K562 (cell line): Measurements from ENCODE around the gene TSR3. TPM values are rescaled to one million over a fixed set of nuclear protein-coding genes. Genes with fewer than 3 reads are reported as not detected.

Experiments
- BRF2 ChIP-seq: IDR thresholded peaks from 3 replicates; pipeline ENCODE4 v1.6.1; 2011; ENCODE audit warnings: borderline replicate concordance, mild to moderate bottlenecking; ENCODE audit not compliant: insufficient read length, insufficient read depth
- ETV6 ChIP-seq, 3 experiments: fragments of 150-350 bp in 1 of 3; sonication (generic) in 1 of 3; formaldehyde crosslinking in 1 of 3; IDR thresholded peaks; 2 replicates each; pipeline versions ENCODE4 v1.6.1 to v1.8.0; 2014 to 2022; ENCODE audit warnings: borderline replicate concordance in 2 of 3, low read depth in 2 of 3, antibody characterized with exemption in 1 of 3, low read length in 1 of 3, mild to moderate bottlenecking in 1 of 3, missing genetic modification reagents in 1 of 3
- NRF1 ChIP-seq, 2 experiments: fragments of 450-650 bp; IDR thresholded peaks in 1 of 2; conservative IDR thresholded peaks in 1 of 2; 2 replicates each; pipeline ENCODE4 v1.6.1; 2014; ENCODE audit warnings: mild to moderate bottlenecking in 2 of 2
- RFX1 ChIP-seq: fragments of 450-650 bp; IDR thresholded peaks from 2 replicates; pipeline ENCODE4 v1.6.1; 2016; ENCODE audit warnings: mild to moderate bottlenecking, moderate library complexity
- USF1 ChIP-seq: sonication (generic); formaldehyde crosslinking; IDR thresholded peaks from 2 replicates; pipeline ENCODE4 v1.9.0; 2022; ENCODE audit warnings: mild to moderate bottlenecking, missing genetic modification reagents
- ZNF431 ChIP-seq: sonication (generic); formaldehyde crosslinking; IDR thresholded peaks from 2 replicates; pipeline ENCODE4 v1.8.0; 2022; ENCODE audit warnings: mild to moderate bottlenecking, missing genetic modification reagents
- ZNF444 ChIP-seq: fragments of 250-450 bp; sonication (Bioruptor Pico); IDR thresholded peaks from 2 replicates; pipeline ENCODE4 v1.4.0; 2020; ENCODE audit warnings: mild to moderate bottlenecking, moderate library complexity
- polyA plus RNA-seq, 8 experiments: library from polyadenylated mRNA; depleted of rRNA in 4 of 8; stranded (reverse) in 5 of 8; unstranded in 3 of 8; fragments of >200 nt; fragmentation: Nextera tagmentation in 2 of 8; fragmentation: Illumina TruSeq in 1 of 8; extraction: Ambion mirVana in 2 of 8; extraction: Trizol in 1 of 8; gene quantifications; 2 replicates each; pipeline versions ENCODE4 v1.2.1 to v1.2.3, GENCODE V29; 2011 to 2014; ENCODE audit warnings: inconsistent platforms in 1 of 8, missing spikeins in 1 of 8
- total RNA-seq, 7 experiments: library from RNA; depleted of rRNA in 6 of 7; stranded (reverse); fragments of >200 nt in 6 of 7; fragmentation: Illumina TruSeq in 2 of 7; extraction: Trizol in 2 of 7; gene quantifications; 2 replicates each; pipeline versions ENCODE4 v1.2.1 to v1.2.3, GENCODE V29; 2011 to 2021; ENCODE audit warnings: low replicate concordance in 1 of 7
- TF ChIP-seq, protein P1 (sequence below), 2 experiments: fragments of 450-650 bp in 1 of 2; sonication (generic) in 1 of 2; formaldehyde crosslinking in 1 of 2; IDR thresholded peaks; 2 replicates each; pipeline versions ENCODE4 v1.7.1 to v1.9.0; 2016 to 2022; ENCODE audit warnings: inconsistent platforms in 1 of 2, mild to moderate bottlenecking in 1 of 2, missing genetic modification reagents in 1 of 2
- TF ChIP-seq, protein P2 (sequence below), 2 experiments: IDR thresholded peaks in 1 of 2; conservative IDR thresholded peaks in 1 of 2; 2 replicates each; pipeline ENCODE4 v1.6.1; 2016; ENCODE audit warnings: low read depth in 2 of 2, mild to moderate bottlenecking in 1 of 2, missing compliant biosample characterization in 1 of 2, missing genetic modification characterization in 1 of 2, moderate library complexity in 1 of 2

Gene TSR3
- total and polyA plus RNA-seq, 9 of the 15 experiments (the other 6 are each of a cell fraction or from before 2014, with no cell fraction given) = 1.5 to 74.8 (median 16.5) TPM

DNA sequence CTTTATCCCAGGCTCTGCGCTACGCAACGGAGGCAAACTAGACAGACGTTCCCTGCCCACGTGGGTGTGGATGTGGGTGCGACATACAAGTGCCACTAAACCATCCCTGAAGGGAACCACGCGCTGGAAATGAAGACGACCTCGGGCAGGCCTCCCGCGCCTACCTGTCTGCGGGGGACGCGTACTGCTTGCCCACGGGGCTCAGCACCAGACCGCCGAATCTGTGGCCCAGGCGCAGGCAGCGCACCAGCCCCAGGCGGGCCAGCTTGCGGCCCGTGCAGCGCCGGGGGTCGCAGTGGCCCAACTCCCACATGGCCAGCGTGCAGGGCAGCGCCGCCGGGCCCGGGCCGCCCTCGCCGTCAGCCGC, 480 bp downstream of the TSR3 start (continued):
- TF ChIP-seq, protein P1, sequence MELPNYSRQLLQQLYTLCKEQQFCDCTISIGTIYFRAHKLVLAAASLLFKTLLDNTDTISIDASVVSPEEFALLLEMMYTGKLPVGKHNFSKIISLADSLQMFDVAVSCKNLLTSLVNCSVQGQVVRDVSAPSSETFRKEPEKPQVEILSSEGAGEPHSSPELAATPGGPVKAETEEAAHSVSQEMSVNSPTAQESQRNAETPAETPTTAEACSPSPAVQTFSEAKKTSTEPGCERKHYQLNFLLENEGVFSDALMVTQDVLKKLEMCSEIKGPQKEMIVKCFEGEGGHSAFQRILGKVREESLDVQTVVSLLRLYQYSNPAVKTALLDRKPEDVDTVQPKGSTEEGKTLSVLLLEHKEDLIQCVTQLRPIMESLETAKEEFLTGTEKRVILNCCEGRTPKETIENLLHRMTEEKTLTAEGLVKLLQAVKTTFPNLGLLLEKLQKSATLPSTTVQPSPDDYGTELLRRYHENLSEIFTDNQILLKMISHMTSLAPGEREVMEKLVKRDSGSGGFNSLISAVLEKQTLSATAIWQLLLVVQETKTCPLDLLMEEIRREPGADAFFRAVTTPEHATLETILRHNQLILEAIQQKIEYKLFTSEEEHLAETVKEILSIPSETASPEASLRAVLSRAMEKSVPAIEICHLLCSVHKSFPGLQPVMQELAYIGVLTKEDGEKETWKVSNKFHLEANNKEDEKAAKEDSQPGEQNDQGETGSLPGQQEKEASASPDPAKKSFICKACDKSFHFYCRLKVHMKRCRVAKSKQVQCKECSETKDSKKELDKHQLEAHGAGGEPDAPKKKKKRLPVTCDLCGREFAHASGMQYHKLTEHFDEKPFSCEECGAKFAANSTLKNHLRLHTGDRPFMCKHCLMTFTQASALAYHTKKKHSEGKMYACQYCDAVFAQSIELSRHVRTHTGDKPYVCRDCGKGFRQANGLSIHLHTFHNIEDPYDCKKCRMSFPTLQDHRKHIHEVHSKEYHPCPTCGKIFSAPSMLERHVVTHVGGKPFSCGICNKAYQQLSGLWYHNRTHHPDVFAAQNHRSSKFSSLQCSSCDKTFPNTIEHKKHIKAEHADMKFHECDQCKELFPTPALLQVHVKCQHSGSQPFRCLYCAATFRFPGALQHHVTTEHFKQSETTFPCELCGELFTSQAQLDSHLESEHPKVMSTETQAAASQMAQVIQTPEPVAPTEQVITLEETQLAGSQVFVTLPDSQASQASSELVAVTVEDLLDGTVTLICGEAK (IDR thresholded peaks at IDR 0.05) = no peak
- TF ChIP-seq, protein P1 (CRISPR knock-in tag; IDR thresholded peaks at IDR 0.05) = no peak
- TF ChIP-seq ZNF431 (CRISPR knock-in tag) = no peak
- no peak for TF ChIP-seq NRF1 (conservative IDR thresholded peaks at IDR 0.05 in 1 of 2, IDR thresholded peaks at IDR 0.05 in 1 of 2)
- no peak for TF ChIP-seq RFX1
- TF ChIP-seq BRF2 = no peak
- TF ChIP-seq USF1 (CRISPR knock-in tag) = peak; percentile 48; the same call in 1 of the 2 replicates
- no peak for TF ChIP-seq ZNF444 (CRISPR knock-in tag)
- TF ChIP-seq ETV6 (IDR thresholded peaks at IDR 0.05; ENCODE audit: borderline replicate concordance in 1 of 2, low read depth in 2 of 2, low read length in 1 of 2) = no peak
- no peak for TF ChIP-seq ETV6 (CRISPR knock-in tag; IDR thresholded peaks at IDR 0.05; ENCODE audit: borderline replicate concordance)
- TF ChIP-seq, protein P2, sequence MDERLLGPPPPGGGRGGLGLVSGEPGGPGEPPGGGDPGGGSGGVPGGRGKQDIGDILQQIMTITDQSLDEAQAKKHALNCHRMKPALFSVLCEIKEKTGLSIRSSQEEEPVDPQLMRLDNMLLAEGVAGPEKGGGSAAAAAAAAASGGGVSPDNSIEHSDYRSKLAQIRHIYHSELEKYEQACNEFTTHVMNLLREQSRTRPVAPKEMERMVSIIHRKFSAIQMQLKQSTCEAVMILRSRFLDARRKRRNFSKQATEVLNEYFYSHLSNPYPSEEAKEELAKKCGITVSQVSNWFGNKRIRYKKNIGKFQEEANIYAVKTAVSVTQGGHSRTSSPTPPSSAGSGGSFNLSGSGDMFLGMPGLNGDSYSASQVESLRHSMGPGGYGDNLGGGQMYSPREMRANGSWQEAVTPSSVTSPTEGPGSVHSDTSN (CRISPR knock-in tag; IDR thresholded peaks at IDR 0.05; ENCODE audit: low read depth) = no peak
- TF ChIP-seq, protein P2 (tag; conservative IDR thresholded peaks at IDR 0.05; ENCODE audit: low read depth) = no peak
